A673 (cell line): ENCODE results near the gene NFIB. TPM values are rescaled to one million over a fixed set of nuclear protein-coding genes. Genes with fewer than 3 reads are reported as not detected.

ENCODE experiments used
- BruUV-seq: library from RNA; stranded (reverse); fragments of 400-500 nt; replicated peaks from 2 replicates; lab custom pipeline; 2021; lab: Mats Ljungman, UMichigan
- CTCF ChIA-PET: fragments of 300-600 bp; sonication (Branson Sonifier 250); formaldehyde crosslinking; loops from one replicate; lab custom pipeline; 2022; ENCODE audit warnings: antibody characterized with exemption; lab: Charles Lee
- POLR2A ChIA-PET: fragments of 300-600 bp; sonication (Branson Sonifier 250); formaldehyde crosslinking; loops from one replicate; lab custom pipeline; 2022; ENCODE audit warnings: antibody characterized with exemption; ENCODE audit not compliant: low non-redundant PET; lab: Charles Lee
- DNase-seq: peaks from one replicate; pipeline ENCODE4 v3.0.0-alpha.2; 2015; ENCODE audit warnings: low spot score
- H3K27ac ChIP-seq: fragments of 200-600 bp; sonication (generic); 2 replicates; pipeline ENCODE4 v1.5.1; 2016; ENCODE audit warnings: mixed run types, low read depth, mild to moderate bottlenecking, mixed read lengths, antibody characterized with exemption, low read length; ENCODE audit not compliant: poor library complexity, severe bottlenecking
- H3K27me3 ChIP-seq: fragments of 200-600 bp; sonication (generic); replicated peaks from 2 replicates; pipeline ENCODE4 v1.6.1; 2017; ENCODE audit warnings: mixed run types, low read depth, mild to moderate bottlenecking, mixed read lengths, antibody characterized with exemption, low read length; ENCODE audit not compliant: insufficient read depth, poor library complexity
- H3K36me3 ChIP-seq: fragments of 200-600 bp; sonication (generic); 2 replicates; pipeline ENCODE4 v1.6.1; 2016; ENCODE audit warnings: mixed run types, mild to moderate bottlenecking, mixed read lengths, antibody characterized with exemption, low read length; ENCODE audit not compliant: insufficient read depth, poor library complexity, severe bottlenecking
- H3K4me1 ChIP-seq: fragments of 200-600 bp; sonication (generic); 2 replicates; pipeline ENCODE4 v1.6.1; 2017; ENCODE audit warnings: mixed run types, mild to moderate bottlenecking, mixed read lengths, antibody characterized with exemption, low read length; ENCODE audit not compliant: insufficient read depth, poor library complexity, severe bottlenecking
- H3K4me3 ChIP-seq: fragments of 200-600 bp; sonication (generic); 2 replicates; pipeline ENCODE4 v1.5.1; 2016; ENCODE audit warnings: low read depth, mixed run types, mild to moderate bottlenecking, mixed read lengths, low read length; ENCODE audit not compliant: poor library complexity, severe bottlenecking
- H3K9me3 ChIP-seq: fragments of 200-600 bp; sonication (generic); 2 replicates; pipeline ENCODE4 v1.6.1; 2016; ENCODE audit warnings: mixed run types, low read depth, mild to moderate bottlenecking, mixed read lengths, antibody characterized with exemption, low read length; ENCODE audit not compliant: poor library complexity, severe bottlenecking
- EZH2 ChIP-seq: fragments of 200-600 bp; sonication (generic); IDR thresholded peaks from 2 replicates; pipeline ENCODE4 v1.6.1; 2017; ENCODE audit warnings: borderline replicate concordance, low read depth, mild to moderate bottlenecking, mixed read lengths, antibody characterized with exemption, low read length; ENCODE audit not compliant: poor library complexity, severe bottlenecking
- intact Hi-C: fragments of 100-400 bp; cut with micrococcal nuclease; formaldehyde crosslinking; loops from one replicate; pipeline ENCODE4 v1.10.0; 2022; ENCODE audit not compliant: unreplicated experiment
- total RNA-seq: library from RNA; stranded (reverse); gene quantifications from 2 replicates; pipeline ENCODE4 v1.2.3, GENCODE V29; 2021
- TF ChIP-seq, protein P1 (sequence below): fragments of 300-800, 200-600 bp; sonication (generic); conservative IDR thresholded peaks from 2 replicates; pipeline ENCODE4 v1.5.1; 2017; ENCODE audit warnings: low read depth, mild to moderate bottlenecking, antibody characterized with exemption, low read length, moderate library complexity, mixed read lengths

Gene NFIB
- total RNA-seq, 1 experiment from 2014 or later: 41.2 TPM

DNA sequence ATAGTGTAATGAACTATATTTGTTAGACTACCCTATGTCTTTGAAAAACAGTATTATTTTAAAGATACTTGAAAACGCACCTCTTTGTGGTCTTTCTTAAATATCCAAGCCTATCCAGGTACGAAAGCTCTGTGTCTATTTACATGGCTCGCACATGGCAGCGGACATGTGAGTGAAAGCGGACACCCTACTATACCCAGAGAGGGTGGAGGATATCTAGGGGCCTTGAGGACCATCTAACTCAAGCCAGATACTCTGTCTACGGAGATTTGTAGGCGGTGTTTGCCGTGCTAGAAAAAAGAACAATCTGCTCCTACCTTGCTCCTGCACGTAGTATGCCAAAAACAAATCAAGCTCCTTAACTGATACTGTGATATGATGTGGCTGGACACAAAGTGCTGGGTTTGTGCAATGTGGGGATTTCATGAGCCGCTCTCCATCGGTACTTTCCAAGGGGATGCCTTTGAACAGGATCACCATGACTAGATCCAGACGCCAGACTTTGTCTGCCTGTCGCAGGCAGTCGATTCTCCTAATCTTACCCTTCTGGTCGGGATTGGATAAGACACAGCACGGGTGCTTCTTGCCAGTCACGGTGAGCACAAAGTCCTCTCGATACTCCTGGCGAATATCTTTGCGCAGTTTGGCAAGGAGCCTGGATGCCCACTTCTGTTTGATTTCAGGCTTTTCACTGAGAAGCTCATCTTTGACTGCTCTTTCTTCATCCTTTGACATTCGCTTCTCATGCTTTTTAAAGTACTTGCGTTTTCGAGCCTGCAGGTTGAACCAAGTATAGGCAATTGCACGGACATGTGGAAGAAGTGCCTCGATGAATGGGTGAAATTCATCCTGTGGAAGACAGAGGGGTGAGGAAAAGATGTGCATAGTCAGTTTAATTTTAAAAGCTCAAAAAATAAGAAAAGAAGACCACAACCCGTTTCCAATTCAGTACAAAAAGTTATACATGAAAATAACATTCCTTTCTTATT lies 7.0 kb downstream of the NFIB start:
- no TSS peak for BruUV-seq
- ChIA-PET POLR2A (no interaction called here), CTCF (no interaction called here)
- Histone ChIP-seq H3K36me3 (peaks cover 16% of the 10 kb centered on the region), H3K27me3 (no peaks in the 10 kb centered on the region), H3K4me3 (no peak overlapping the region), H3K4me1 (peaks cover 3% of the 10 kb centered on the region), H3K27ac (no peak overlapping the region), H3K9me3 (no peaks in the 10 kb centered on the region)
- intact Hi-C loops: no loop called here
- TF ChIP-seq EZH2: no peak
- TF ChIP-seq, protein P1, sequence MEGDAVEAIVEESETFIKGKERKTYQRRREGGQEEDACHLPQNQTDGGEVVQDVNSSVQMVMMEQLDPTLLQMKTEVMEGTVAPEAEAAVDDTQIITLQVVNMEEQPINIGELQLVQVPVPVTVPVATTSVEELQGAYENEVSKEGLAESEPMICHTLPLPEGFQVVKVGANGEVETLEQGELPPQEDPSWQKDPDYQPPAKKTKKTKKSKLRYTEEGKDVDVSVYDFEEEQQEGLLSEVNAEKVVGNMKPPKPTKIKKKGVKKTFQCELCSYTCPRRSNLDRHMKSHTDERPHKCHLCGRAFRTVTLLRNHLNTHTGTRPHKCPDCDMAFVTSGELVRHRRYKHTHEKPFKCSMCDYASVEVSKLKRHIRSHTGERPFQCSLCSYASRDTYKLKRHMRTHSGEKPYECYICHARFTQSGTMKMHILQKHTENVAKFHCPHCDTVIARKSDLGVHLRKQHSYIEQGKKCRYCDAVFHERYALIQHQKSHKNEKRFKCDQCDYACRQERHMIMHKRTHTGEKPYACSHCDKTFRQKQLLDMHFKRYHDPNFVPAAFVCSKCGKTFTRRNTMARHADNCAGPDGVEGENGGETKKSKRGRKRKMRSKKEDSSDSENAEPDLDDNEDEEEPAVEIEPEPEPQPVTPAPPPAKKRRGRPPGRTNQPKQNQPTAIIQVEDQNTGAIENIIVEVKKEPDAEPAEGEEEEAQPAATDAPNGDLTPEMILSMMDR: no peak
- no peak for DNase-seq

DNA sequence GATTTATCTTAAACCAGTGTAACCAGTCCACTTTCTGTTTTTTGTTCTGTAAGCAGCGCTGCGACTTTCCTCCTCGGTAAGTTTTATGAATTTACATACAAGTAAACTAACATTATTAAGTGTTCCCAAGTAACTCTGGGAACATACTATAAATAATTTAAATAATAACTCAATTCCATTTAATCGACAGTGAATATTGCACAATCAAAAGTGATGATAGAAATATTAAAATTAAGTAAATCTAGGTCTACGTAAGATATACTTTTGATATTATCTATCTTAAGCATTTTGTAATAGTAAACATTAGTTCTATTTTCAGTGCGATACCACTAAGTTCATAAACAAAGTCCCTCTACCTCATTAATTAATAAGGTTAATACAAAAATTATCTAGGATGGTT lies 7.8 kb downstream of the NFIB start:
- POLR2A ChIA-PET: no interaction called here
- CTCF ChIA-PET: no interaction called here
- intact Hi-C loops: no loop called here

DNA sequence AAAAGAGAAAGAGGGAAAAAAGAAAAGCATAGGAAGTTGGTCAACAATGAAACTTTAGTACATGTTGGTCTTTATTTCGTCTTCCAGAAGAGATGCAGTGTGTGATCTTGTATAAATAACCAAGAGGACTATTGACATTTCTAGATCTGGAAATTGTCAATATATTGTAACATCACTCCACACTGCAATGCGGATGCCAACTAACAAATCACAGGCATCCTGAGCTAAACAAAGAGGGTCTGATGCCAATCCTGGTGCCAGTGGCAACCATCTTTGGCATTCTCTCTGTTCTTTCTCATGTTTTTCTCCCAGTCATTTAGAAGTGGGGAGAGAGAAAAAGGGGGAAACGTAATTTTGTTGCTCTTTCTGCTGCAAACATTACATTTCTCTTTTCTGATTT lies 9.7 kb downstream of the NFIB start:
- Histone ChIP-seq H3K4me3 (no peak overlapping the region), H3K36me3 (peaks cover 16% of the 10 kb centered on the region), H3K4me1 (peaks cover 5% of the 10 kb centered on the region), H3K9me3 (no peaks in the 10 kb centered on the region), H3K27ac (no peak overlapping the region), H3K27me3 (no peaks in the 10 kb centered on the region)
- CTCF ChIA-PET: no interaction called here
- TF ChIP-seq EZH2: no peak
- TF ChIP-seq, protein P1: no peak
- no TSS peak for BruUV-seq
- DNase-seq: no peak
- POLR2A ChIA-PET: no interaction called here
- intact Hi-C loops: no loop called here

More for the DNA sequence above, 7.8 kb downstream of the NFIB start:
- BruUV-seq: no TSS peak
- H3K4me1 ChIP-seq: peaks cover 3% of the 10 kb centered on the region
- no peaks in the 10 kb centered on the region for H3K27me3 ChIP-seq
- H3K27ac ChIP-seq: no peak overlapping the region
- H3K9me3 ChIP-seq: no peaks in the 10 kb centered on the region
- DNase-seq: no peak
- H3K4me3 ChIP-seq: no peak overlapping the region
- TF ChIP-seq EZH2: no peak
- TF ChIP-seq, protein P1: no peak
- H3K36me3 ChIP-seq: peaks cover 16% of the 10 kb centered on the region
